Measurements from ENCODE around the gene HNF1B.
"Not testable (repeated sequence)": the region's sequence is repeated elsewhere in the genome, so short reads cannot be mapped to it uniquely, and the experiment has no call there.

HNF1B gene

DNA sequence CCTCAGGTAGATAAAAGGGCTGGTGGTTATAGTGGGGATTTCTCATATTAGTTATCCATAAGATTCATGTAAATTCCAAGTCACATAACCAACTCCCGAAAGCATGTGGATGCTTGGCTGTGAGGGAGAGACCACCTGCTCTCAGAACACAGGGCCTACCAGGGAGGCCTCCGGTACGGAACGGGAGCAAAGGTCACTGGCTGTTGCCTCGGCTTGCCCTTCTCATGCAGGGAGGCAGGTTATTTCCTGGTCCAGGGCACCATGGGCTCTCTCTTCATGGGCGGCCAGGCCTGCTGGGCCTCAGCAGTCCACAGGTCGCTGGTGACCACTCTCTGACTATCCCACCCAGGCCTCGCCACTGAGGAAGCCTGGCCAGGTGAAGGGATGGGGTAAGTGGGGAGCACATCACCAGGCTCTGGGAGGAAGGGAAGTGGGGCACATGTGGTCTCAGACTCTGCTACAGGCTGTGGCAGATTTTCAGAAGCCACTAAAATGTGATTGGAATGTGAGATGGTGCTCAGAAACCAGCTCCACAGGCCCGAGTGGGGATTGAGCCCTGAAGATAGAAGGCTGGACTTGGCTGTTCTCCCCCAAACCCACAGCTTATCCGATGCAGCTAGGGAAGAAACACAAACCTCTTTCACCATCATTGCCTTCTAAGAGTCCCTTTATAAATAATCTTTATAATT lies 45.4 kb downstream of the HNF1B start:
- no peak for DNase-seq

DNA sequence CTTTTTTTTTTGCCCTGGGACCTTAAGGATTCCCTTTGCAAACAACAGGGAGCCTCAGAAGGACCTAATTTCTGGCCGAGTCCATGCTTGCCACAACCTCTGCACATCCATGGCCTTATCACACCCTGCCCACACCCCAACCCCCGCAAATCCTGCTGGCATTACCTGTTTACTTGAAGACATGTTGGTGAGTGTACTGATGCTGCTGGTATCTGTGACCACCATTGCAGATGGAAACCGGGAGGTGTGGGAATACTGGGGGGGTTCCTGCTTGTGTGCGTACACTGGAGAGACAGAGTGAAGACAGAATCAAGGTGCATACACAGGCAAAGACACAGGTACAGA lies 46.0 kb downstream of the HNF1B start:
- no peak for DNase-seq

GRCh38 chr17:37698132-37698910 lies 46.5 kb downstream of the HNF1B start:
- no peak for DNase-seq

GRCh38 chr17:37697381-37697780 lies 47.5 kb downstream of the HNF1B start:
- no peak for DNase-seq

DNA sequence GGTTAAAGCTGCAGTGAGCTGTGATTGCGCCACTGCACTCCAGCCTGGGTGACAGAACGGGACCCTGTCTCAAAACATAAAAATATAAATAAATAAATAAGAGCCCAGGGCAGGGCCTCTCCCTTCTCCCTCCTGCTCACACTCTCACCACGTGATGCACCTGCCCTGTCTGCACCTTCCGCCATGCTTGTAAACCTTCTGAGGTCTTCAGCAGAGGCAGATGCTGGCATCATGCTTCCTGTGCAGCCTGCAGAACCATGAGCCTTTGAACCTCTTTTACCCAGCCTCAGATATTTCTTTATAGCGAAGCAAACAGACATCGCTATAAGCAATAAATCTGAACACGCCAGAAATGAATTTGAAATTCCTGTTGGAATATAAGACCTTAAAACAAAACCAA lies 48.5 kb downstream of the HNF1B start:
- no peak for DNase-seq

DNA sequence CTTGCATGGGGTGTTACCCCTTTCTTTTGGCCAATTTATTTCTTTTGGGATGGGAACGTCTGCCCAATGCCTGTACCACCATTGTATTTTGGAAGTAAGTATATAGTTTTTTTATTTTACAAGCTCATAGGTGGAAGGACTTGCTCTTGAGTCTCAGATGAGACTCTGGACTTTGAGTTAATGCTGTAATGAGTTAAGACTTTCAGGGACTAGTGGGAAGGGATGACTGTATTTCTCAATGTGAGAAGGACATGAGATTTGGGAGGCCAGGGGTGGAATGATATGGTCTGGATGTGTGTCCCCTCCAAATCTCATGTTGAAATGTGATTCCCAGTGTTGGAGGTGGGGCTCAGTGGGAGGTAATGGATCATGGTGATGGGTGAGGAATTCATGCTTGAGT lies 49.1 kb downstream of the HNF1B start:
- DNase-seq: no peak

DNA sequence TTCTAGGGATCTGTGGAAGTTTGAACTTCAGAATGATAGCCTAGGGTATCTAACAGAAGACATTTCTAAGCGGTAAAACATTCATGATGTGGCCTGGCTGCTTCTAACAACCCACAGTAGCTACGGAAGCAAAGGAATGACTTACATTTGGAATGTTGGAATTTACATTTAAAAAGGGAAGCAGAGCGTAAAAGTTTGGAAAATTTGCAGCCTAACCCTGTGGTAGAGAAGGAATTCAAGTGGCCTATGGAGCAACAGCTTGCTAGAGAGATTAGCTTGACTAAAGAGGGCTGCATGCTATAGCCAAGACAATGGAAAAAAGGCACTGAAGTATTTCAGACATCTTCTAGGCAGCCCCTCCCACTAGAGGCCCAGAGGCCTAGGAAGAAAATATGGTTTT lies 50.1 kb downstream of the HNF1B start:
- no peak for DNase-seq

DNA sequence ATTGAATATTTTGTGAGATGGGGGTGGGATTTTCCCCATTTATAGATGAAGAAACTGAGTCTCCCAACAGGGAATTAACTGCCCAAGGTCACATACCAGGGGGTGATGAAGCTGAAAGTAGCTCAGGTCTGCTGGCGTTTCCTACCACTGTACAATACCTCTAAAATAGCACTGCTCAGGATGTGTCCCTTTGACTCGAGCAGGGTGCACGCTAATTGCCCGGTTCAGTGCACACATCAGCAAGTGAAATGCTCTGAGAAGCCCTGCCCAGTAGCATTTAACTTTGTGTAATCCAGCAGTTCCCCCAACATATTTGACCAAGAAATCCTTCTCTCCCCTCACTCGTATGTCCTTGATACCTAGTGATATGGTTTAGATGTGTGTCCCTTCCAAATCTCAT lies 51.5 kb downstream of the HNF1B start:
- DNase-seq: no peak

DNA sequence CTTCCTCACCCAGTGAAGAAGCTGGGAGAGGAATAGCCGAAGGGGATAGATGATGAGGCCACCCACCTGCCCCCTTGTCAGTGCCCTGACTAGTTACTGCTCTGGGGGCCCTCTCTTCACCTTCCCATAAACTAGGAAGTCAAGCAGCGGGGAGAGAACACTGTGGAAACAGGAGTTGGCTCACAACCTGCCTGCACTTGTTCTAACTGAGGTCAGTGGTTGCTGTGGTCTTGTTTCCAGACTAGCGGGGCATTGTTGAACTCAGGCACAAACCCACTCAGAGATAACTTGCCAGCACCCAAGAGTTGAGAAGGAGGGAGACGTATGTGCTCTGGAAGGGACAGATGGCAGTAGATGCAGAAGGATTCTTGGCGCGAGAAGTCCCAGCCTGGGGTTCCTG lies 53.1 kb downstream of the HNF1B start:
- DNase-seq: no peak

DNA sequence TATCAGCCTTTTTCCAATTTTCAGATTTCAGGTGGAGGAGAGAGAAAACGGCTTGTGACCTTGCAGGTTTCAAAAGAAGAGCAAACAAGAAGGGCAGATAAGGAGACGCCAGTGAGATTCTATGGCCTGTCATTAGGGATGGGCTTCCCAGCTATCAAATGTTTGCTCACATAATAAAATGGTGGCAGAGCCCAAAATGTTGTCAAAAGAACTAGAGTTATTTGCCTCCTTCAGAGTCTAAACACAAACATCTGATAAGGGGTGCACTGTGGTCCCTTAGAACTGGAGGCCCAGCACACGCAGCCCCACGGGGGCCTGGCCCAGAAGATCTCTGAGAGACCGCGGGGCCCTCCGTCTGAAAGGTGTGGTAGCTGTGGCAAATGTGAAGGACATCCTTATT lies 55.5 kb downstream of the HNF1B start:
- no peak for DNase-seq

DNA sequence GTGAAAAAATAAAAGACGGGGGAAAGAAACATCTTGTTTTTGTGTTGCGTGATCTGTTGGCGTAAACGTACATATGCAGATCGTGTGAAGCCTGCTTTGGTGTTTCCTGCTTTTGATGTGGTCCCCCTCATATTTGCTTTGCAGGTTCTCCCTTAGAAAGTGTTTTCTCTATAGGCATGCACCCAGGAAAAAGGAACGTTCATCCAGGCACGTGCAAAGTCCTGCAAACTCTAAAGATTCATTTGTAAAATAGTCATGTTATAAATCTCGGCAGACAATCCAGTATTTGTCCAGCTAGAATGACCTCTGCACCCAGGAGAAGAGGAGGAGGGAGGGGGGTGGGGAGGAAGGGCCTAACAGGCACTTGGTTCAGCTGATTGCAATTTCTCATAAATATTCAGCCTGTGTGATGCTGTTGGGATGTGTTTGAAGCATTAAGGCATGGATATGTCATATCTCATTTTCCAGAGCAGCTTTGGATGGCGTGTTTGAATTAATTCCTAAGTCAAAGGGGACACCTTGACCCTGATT lies 61.3 kb downstream of the HNF1B start:
- no peak for DNase-seq

DNA sequence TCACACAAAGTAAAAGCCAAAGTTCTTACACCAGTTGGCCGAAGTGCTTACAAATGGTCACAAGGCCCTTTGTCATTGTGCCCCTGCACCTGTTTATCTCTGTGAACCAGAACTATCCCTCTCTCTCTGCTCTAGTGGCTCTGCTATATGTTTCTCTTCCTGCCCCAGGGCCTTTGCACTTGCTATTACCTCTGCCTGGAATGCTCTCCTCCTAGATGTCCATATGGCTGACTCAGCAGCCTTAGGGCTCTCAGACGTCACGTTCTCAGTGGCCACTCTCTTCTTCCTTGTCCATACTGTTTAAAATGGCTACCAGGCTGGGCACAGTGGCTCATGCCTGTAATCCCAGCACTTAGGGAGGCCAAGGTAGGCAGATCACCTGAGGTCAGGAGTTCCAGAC lies 62.9 kb downstream of the HNF1B start:
- DNase-seq: no peak

DNA sequence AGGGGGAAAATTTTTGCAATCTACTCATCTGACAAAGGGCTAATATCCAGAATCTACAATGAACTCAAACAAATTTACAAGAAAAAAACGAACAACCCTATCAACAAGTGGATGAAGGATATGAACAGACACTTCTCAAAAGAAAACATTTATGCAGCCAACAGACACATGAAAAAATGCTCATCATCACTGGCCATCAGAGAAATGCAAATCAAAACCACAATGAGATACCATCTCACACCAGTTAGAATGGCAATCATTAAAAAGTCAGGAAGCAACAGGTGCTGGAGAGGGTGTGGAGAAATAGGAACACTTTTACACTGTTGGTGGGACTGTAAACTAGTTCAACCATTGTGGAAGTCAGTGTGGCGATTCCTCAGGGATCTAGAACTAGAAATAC lies 64.9 kb downstream of the HNF1B start:
- DNase-seq: not testable (repeated sequence)

GRCh38 chr17:37678036-37678435 lies 66.8 kb downstream of the HNF1B start:
- DNase-seq: no peak

- no peak for DNase-seq
Observed at GRCh38 chr17:37677021-37677420, 67.8 kb downstream of the HNF1B start.

DNA sequence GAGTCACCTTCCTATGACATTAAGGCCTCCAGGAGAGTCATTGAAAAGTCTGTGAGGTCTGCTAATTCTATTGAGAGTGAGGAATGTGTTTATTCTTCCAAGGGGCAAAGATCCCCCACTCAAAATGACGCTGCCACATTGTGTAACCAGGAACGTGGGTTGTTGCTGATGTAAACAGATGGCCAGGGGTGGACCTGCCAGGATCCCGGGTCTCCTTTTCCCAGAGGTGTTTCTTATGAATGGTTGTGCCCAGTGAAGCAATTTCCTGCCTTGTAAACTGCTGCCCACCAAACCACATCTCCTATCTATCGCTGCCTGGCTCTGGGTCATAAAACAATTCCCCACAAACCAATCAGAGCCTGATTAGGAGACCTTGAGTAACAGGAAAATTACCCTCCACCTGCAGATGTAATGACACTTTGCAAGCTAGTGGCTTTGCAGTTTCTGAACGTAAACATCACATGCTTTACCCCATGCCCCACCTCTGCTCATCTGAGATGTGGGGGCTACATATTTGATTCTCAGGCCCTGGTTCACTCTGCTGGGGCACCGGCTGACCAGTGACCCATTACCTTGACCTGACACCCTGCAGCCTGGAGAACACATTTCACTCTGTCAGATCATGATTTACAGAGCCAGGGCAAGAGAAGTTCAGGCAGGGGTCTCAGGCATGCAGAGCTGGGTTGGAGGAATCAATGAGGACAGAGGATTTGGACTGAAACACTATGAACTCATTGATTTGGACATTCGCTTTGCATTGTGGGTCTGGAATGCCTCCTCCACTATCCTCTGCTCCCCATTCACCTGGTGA lies 68.5 kb downstream of the HNF1B start:
- no peak for DNase-seq

DNA sequence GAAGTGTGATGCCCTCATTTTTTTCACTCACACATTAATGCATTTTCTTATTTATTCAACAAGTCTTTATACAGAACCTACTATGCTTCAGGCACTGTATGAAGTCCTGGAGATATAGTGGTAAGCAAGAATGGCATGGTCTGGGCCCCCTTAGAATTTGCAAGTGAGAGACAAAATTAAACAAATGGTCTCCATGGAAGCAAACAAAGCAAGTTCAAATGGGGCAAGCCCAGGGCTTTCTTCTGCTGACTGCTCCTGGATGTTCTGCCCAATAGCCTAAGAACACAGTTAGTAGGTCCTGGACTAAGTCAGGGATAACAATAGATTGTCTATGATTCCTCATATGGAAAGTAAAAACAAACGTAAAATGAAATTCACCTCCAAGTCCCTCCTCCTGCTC lies 70.3 kb downstream of the HNF1B start:
- no peak for DNase-seq

GRCh38 chr17:37673386-37673785 lies 71.5 kb downstream of the HNF1B start:
- no peak for DNase-seq

DNA sequence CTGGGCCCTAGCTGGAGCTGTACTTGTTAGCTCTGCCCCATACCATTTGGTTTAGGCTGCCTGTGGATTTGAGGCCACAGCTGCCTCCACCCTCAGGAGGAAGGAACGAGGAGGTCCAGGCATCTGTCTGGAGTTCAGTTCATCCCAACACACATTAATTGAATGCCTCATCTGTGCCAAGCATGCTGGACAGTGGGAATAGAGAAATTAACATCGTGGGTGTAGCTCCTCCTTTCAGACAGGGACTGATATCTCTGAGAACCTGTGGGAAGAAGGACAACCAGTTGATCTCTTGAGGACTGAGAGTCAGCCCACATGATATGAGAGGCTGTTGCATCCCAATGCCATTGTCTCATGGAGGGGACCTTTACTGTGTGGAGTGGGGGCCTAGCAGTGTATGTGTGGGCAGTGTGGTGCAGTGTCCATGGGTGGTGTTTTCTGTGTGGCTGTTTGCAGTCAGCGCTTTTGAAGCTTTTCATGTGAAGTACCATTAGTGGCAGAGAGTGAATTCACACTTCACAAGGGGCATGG lies 72.2 kb downstream of the HNF1B start:
- DNase-seq: no peak

GRCh38 chr17:37671824-37672547 lies 72.9 kb downstream of the HNF1B start:
- no peak for DNase-seq

- no peak for DNase-seq
Observed at GRCh38 chr17:37671028-37671823, 73.6 kb downstream of the HNF1B start.

DNA sequence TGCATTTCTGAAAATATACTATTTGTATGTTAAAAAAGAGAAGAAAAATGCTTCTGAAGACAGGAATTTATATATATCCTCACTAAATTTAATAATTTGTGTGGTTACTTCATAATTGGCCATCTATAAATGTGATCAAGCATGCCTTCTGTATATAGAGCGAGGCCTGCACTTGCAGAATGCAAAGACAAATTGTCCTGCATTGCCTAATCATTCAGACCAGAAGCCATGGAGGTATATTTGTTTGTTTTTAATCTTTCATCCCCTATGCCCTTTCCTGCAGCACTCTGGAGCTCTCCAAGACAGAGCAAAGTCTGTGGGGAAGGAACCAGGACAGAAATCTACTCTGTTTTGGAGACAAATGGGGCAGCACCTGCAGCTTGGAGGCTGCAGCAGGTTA lies 77.8 kb downstream of the HNF1B start:
- DNase-seq: no peak

All from GDM1 (cell line).